Osteoblast (primary cell): ENCODE measurements around the gene GRB7. TPM values are rescaled to one million over a fixed set of nuclear protein-coding genes. Genes with fewer than 3 reads are reported as not detected.

Experiments used
- DNase-seq: peaks from one replicate; pipeline ENCODE4 v3.0.0; 2011; ENCODE audit warnings: low spot score, mixed read lengths; ENCODE audit not compliant: insufficient read length; ENCODE audit errors: missing footprints
- H2AFZ ChIP-seq: 2 replicates; pipeline ENCODE4 v1.6.0; 2011; ENCODE audit warnings: mild to moderate bottlenecking, low read length
- H3K27ac ChIP-seq: 2 replicates; pipeline ENCODE4 v1.5.1; 2011; ENCODE audit warnings: mild to moderate bottlenecking, low read depth, low read length, moderate library complexity
- H3K27me3 ChIP-seq: 2 replicates; pipeline ENCODE4 v1.6.0; 2012; ENCODE audit warnings: mild to moderate bottlenecking, control low read depth, inconsistent platforms, low read length, moderate library complexity; ENCODE audit not compliant: insufficient read depth
- H3K36me3 ChIP-seq: 2 replicates; pipeline ENCODE4 v1.5.1; 2011; ENCODE audit warnings: mild to moderate bottlenecking, low read length, control low read depth, moderate library complexity; ENCODE audit not compliant: insufficient read depth
- H3K4me1 ChIP-seq: 2 replicates; pipeline ENCODE4 v1.5.1; 2011; ENCODE audit warnings: mild to moderate bottlenecking, low read length, control low read depth, moderate library complexity; ENCODE audit not compliant: insufficient read depth
- H3K4me2 ChIP-seq: 2 replicates; pipeline ENCODE4 v1.6.0; 2011; ENCODE audit warnings: mild to moderate bottlenecking, low read length; ENCODE audit not compliant: insufficient read depth
- H3K4me3 ChIP-seq: fragments of 200-600 bp; sonication (generic); 3 replicates; pipeline ENCODE4 v1.5.1; 2012; ENCODE audit warnings: mild to moderate bottlenecking, low read length, inconsistent platforms; ENCODE audit not compliant: insufficient read depth
- H3K79me2 ChIP-seq: 2 replicates; pipeline ENCODE4 v1.6.0; 2012; ENCODE audit warnings: mild to moderate bottlenecking, low read length, control low read depth, inconsistent platforms; ENCODE audit not compliant: insufficient read depth
- H3K9me3 ChIP-seq: 2 replicates; pipeline ENCODE4 v1.5.1; 2011; ENCODE audit warnings: low read depth, low read length, control low read depth
- H4K20me1 ChIP-seq: 2 replicates; pipeline ENCODE4 v1.6.0; 2012; ENCODE audit warnings: mild to moderate bottlenecking, low read length, control low read depth; ENCODE audit not compliant: insufficient read depth
- total RNA-seq: library from RNA; depleted of rRNA; stranded (reverse); fragments of >200 nt; gene quantifications from 2 replicates; pipeline ENCODE4 v1.2.3, GENCODE V29; 2012
- TF ChIP-seq, protein P1 (sequence below): IDR thresholded peaks from 2 replicates; pipeline ENCODE4 v1.5.1; 2011; ENCODE audit warnings: mild to moderate bottlenecking, low read depth, low read length, moderate library complexity; ENCODE audit errors: extremely low read depth

GRB7 gene
- total RNA-seq, 1 donor: under 0.01 TPM

DNA sequence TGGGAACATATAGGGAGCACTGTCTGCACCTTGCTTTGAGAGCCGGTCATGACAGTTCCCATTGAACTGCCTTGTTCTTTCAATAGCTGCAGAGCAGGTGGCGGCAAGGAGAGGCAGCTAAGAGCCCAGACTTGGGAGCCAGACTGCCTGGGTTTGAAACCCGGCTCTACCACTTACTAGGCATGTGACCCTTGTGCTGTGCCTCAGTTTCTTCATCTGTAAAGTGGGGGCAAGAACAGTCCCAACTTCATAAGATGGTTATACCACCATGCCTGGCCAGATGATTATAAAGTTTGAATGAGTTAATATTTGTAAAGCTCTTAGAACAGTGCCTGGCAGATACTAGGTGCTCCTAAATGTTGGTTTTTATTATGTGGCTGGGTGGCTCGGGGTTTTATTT, 23.5 kb upstream of the GRB7 start:
- Histone ChIP-seq H3K79me2 (no peaks in the 10 kb centered on the region), H2AFZ (no peak overlapping the region), H3K27me3 (no peaks in the 10 kb centered on the region), H3K4me1 (no peaks in the 10 kb centered on the region), H3K9me3 (no peaks in the 10 kb centered on the region), H4K20me1 (no peaks in the 10 kb centered on the region), H3K4me3 (no peak overlapping the region), H3K4me2 (no peak overlapping the region), H3K36me3 (peaks cover 56% of the 10 kb centered on the region), H3K27ac (no peak overlapping the region)
- TF ChIP-seq, protein P1, sequence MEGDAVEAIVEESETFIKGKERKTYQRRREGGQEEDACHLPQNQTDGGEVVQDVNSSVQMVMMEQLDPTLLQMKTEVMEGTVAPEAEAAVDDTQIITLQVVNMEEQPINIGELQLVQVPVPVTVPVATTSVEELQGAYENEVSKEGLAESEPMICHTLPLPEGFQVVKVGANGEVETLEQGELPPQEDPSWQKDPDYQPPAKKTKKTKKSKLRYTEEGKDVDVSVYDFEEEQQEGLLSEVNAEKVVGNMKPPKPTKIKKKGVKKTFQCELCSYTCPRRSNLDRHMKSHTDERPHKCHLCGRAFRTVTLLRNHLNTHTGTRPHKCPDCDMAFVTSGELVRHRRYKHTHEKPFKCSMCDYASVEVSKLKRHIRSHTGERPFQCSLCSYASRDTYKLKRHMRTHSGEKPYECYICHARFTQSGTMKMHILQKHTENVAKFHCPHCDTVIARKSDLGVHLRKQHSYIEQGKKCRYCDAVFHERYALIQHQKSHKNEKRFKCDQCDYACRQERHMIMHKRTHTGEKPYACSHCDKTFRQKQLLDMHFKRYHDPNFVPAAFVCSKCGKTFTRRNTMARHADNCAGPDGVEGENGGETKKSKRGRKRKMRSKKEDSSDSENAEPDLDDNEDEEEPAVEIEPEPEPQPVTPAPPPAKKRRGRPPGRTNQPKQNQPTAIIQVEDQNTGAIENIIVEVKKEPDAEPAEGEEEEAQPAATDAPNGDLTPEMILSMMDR: no peak
- no peak for DNase-seq

DNA sequence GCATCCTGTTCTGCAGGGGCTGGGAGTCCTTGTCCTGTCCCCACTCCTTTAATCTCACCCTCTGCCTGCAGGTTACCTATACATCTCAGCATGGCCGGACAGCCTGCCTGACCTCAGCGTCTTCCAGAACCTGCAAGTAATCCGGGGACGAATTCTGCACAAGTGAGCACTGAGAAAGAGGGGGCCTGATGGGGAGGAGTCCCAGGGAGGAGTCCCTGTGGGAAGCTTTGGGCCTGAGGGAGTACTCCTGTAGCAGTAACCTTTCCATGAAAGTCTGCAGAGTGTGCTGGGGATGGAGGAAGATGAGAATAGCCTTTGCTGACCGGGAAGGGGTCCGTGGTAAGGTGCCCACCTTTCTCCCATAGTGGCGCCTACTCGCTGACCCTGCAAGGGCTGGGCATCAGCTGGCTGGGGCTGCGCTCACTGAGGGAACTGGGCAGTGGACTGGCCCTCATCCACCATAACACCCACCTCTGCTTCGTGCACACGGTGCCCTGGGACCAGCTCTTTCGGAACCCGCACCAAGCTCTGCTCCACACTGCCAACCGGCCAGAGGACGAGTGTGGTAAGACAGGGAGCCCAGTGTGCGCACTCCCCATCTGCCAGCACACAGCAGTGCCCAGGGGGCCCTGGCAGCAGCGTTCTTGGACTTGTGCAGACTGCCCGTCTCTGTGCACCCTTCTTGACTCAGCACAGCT, 22.2 kb upstream of the GRB7 start:
- Histone ChIP-seq H3K36me3 (peaks cover 50% of the 10 kb centered on the region), H3K9me3 (no peaks in the 10 kb centered on the region), H3K4me1 (no peaks in the 10 kb centered on the region), H3K27ac (no peak overlapping the region), H2AFZ (no peak overlapping the region), H3K27me3 (no peaks in the 10 kb centered on the region), H3K79me2 (no peaks in the 10 kb centered on the region), H3K4me3 (no peak overlapping the region), H3K4me2 (no peak overlapping the region), H4K20me1 (no peaks in the 10 kb centered on the region)
- TF ChIP-seq, protein P1: no peak
- peak; percentile 67 for DNase-seq

DNA sequence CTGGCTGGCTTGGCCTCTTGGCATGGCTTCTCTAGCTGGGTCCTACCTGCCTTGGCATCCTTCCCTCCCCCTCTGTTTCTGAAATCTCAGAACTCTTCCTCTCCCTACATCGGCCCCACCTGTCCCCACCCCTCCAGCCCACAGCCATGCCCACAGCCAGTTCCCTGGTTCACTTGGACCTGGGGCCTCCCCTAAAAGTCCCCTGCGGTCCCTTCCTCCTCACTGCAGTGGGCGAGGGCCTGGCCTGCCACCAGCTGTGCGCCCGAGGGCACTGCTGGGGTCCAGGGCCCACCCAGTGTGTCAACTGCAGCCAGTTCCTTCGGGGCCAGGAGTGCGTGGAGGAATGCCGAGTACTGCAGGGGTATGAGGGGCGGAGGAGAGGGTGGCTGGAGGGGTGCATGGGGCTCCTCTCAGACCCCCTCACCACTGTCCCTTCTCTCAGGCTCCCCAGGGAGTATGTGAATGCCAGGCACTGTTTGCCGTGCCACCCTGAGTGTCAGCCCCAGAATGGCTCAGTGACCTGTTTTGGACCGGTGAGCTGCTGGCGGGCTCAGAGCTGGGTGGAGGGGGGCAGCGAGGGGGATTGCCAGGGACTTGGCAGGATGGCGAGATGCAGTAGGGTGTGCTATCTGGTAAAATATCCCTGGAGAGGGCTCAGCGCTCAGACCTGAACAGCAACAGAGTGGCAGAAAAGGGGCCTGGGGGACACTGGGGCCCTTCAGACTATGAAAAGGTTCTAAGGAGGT, 21.5 kb upstream of the GRB7 start:
- Histone ChIP-seq H3K4me3 (no peak overlapping the region), H3K4me2 (no peak overlapping the region), H3K9me3 (no peaks in the 10 kb centered on the region), H4K20me1 (no peaks in the 10 kb centered on the region), H3K36me3 (peaks cover 47% of the 10 kb centered on the region), H3K79me2 (no peaks in the 10 kb centered on the region), H2AFZ (no peak overlapping the region), H3K27ac (no peak overlapping the region), H3K4me1 (no peaks in the 10 kb centered on the region), H3K27me3 (no peaks in the 10 kb centered on the region)
- DNase-seq: peak; percentile 17
- TF ChIP-seq, protein P1: no peak

DNA sequence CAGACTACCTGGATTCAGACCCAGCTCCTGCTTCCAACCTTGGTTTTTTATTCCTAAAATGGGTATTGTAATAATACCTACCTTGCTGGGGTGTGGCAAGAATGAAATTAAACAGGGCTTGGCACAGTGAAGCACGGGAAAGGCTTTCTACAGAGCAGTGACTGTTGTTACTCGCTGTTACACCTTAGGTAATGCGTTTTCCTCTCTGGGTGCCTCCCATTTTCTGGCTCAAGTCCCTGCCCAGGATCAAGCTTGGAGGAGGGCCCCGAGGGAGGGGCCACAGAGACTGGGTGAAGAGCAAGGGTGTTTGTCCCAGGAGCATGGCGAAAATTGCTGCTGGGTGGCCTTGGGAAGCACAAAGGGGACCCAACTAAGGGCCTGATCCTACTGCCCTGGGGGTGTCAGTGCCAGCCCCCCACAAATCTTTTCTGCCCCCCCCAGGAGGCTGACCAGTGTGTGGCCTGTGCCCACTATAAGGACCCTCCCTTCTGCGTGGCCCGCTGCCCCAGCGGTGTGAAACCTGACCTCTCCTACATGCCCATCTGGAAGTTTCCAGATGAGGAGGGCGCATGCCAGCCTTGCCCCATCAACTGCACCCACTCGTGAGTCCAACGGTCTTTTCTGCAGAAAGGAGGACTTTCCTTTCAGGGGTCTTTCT, 20.7 kb upstream of the GRB7 start:
- H3K4me1 ChIP-seq: no peaks in the 10 kb centered on the region
- TF ChIP-seq, protein P1: no peak
- no peaks in the 10 kb centered on the region for H3K27me3 ChIP-seq
- no peak overlapping the region for H3K4me3 ChIP-seq
- no peak overlapping the region for H2AFZ ChIP-seq
- H4K20me1 ChIP-seq: no peaks in the 10 kb centered on the region
- no peaks in the 10 kb centered on the region for H3K9me3 ChIP-seq
- no peak overlapping the region for H3K4me2 ChIP-seq
- peaks cover 47% of the 10 kb centered on the region for H3K36me3 ChIP-seq
- no peaks in the 10 kb centered on the region for H3K79me2 ChIP-seq
- H3K27ac ChIP-seq: no peak overlapping the region
- peak; percentile 44 for DNase-seq
